Uterus (tissue), 2 donors: ENCODE data around the gene CLCN5.

Experiments
- POLR2A ChIP-seq, 2 donors: fragments of 450-650 bp; IDR thresholded peaks; one replicate each; pipeline ENCODE4 v1.6.1; 2016; ENCODE audit warnings: antibody characterized with exemption in 2 of 2, mild to moderate bottlenecking in 1 of 2, moderate library complexity in 1 of 2
- TF ChIP-seq, protein P1 (sequence below), 4 experiments: fragments of 200-600 bp in 2 of 4; fragments of 450-650 bp in 2 of 4; sonication (generic) in 2 of 4; IDR thresholded peaks; one replicate each; pipeline ENCODE4 v1.5.1; 2016 to 2019; ENCODE audit warnings: antibody characterized with exemption in 4 of 4, mild to moderate bottlenecking in 2 of 4, moderate library complexity in 1 of 4

DNA sequence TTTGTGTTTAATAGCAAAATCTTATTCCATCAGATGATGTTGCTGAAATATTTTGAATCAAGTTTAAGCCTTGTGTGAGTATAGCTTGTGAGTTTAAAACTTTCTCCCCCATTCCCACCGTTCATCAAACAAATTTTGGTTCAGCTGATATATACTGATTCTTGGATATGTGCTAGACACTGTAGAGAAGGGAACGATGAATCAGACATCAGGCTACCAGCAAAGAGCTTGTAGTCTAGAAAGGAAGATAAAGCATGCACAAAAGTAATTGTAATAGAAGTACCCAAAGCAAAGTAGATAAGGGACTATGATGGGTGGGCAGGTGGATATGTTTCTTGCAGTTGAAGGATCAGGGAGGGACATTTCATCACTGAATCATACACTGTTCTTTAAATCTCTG lies 146.5 kb downstream of the CLCN5 start:
- TF ChIP-seq, protein P1, sequence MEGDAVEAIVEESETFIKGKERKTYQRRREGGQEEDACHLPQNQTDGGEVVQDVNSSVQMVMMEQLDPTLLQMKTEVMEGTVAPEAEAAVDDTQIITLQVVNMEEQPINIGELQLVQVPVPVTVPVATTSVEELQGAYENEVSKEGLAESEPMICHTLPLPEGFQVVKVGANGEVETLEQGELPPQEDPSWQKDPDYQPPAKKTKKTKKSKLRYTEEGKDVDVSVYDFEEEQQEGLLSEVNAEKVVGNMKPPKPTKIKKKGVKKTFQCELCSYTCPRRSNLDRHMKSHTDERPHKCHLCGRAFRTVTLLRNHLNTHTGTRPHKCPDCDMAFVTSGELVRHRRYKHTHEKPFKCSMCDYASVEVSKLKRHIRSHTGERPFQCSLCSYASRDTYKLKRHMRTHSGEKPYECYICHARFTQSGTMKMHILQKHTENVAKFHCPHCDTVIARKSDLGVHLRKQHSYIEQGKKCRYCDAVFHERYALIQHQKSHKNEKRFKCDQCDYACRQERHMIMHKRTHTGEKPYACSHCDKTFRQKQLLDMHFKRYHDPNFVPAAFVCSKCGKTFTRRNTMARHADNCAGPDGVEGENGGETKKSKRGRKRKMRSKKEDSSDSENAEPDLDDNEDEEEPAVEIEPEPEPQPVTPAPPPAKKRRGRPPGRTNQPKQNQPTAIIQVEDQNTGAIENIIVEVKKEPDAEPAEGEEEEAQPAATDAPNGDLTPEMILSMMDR (IDR thresholded peaks at IDR 0.05), result no peak
- no peak for TF ChIP-seq POLR2A (IDR thresholded peaks at IDR 0.05)
